LHCN-M2 (cell line): ENCODE measurements around the gene SYT7. TPM values are rescaled to one million over a fixed set of nuclear protein-coding genes. Genes with fewer than 3 reads are reported as not detected.

ENCODE experiments used
- DNase-seq: peaks from one replicate; pipeline ENCODE4 v3.0.0-alpha.2; 2012; ENCODE audit warnings: low read depth
- total RNA-seq: library from RNA; depleted of rRNA; stranded (reverse); fragments of >200 nt; gene quantifications from 2 replicates; pipeline ENCODE4 v1.2.3, GENCODE V29; 2014

SYT7 gene
- total RNA-seq, 1 experiment from 2014 or later, result 1.6 TPM

DNA sequence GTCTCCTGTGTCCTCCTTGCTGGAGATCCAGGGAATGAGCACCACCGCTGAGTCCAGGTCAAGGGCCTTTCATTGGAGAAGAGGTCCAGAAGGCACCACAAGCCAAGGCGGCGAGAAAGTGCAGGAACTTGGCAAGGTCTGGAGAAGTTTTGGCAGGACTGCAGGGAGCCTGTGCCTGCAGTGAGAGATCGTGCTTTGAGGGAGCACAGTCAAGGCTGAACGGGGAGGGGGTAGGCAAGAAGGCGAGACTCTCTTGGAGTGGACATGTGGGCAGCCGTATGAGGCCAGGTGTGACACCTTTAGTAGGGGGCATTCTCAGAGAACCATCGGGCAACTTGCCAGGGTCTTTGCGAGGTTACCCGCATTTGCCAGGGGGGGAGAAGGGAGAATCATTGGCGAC, 41.9 kb downstream of the SYT7 start:
- no peak for DNase-seq

DNA sequence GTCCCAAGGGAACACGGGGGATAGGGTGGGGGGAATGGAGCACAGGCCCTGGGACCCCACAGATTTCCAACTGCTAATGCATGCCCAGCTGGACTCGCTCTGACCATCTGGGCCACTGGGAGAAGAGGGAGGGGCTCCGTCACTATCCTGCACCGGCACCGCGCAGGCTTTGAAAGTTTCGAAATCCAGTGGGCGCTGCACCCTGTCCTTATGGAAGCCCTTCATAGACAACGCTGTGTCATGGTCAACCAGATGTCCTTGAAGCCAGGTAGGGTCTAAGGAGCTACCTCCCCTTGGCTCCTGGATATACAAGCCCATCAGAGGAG, 42.3 kb downstream of the SYT7 start:
- no peak for DNase-seq

DNA sequence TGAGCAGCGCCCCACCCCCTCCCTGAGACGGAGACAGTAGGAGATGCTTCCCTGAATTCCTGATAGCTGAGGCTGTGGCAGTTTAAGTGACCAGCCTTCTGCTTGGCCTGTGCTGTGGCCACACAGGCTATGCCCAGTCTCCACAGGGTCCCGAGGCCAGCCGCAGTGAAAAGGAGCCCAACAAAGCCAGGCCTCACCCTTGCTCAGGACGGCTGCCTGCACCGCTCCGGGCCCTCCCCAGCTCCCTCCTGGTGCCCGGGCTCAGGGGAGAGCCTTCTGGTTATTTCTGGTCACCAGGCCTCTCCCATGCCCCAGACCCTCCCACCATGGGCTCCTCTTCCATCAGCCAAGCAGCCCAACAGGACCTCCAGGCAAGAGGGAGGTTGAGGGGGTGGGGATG, 43.5 kb downstream of the SYT7 start:
- DNase-seq, result no peak

DNA sequence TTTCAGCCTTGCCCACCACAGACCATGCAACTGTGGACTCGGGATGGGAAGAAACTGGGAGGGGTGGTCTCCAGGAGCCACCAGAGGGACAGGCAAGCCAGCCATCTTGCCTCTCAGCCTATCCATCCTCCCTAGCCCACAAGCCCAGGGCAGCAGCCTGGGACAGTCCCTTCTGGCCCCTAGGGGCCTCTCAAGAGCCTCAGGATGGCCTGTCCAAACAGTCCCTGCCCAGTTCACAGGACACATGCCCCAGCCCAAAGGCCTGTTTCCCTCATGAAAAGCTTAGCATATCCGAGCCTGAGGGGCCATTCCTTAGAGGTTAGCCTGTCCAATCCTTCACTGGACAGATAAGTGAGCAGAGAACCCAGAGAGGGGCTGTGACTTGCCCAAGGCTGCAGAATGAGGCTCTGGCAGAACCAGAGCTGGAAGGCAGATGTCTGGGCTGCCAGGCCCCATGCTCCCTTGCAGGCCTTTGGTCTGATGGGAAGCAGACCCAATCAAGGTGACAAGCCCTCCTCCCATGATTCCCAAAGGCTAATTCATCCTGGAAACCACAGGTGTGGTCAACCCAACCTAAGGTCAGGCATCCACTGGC, 44.1 kb downstream of the SYT7 start:
- no peak for DNase-seq

DNA sequence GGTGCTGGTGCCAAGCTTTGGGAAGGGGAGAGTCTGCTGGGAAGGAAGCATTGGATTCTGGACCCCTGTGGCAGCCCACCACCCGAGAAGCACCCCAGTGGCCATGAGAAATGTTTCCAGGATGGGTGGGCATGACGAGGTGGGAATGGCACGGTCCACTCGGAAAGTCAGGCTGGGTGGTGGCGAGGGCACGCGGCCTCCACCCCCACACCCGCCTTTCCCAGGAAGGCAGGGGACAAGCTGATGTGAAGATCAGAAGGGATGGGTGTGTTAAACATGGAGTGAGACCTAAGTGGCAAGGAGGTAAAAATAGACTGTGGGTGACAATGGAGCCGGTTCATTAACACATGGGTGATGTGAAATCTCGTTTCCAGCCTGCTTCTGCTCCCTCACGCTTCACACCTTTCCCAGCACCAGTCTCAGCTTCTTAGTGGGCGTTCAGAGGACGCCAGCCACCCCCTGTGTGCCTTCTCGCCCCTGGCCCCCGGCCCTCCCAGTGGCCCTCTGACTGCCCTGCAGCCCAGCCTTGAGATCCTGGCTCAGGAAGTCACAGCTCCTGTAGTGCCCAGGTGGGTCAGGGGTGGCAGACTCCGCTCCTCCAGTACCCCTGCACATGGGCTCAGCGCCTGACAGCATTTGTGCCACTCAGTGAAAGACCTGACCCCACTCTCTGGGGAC, 44.7 kb downstream of the SYT7 start:
- DNase-seq, result no peak

DNA sequence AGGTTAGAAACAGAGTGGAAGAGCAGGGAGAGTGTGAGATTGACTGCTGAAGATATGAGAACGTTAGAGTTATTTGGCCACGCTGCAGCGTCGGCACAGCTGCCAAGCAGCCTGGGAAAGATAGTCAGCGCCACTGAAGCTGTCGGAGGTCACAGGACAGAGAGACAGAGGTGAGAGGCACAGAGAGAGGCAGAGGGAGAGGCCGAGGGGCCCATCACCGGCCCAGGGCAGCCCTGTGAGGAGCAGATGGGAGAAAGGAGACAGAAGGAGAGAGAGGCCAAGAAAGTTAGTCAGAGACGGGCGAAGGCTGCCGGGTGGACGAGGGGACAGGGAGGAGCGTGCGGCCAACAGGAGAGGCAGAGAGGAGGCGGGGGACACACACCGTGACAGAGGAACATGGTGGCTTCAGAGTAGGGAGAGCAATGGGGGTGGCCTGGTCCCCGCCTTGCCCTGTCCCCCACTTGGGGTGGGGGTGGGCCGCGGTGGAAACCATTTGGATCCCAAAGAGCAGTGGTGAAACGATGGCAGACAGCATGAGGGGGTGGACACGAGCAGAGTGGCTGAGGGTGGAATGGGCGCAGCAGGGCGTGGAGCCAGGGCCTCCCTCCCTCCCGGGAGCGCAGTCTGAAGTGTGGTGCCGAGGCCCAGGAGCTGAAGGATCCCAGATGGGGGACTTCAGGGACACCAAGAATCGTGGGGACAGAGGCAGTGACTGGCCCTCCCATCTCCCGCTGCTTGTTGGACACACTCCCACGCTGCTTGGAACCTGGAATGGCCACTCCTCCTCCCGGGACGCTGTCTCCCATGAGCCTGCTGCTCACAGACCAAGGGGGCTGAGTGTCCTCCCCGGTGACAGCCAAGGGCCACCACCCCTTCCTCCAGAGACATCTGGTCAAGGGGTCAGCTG, 45.7 kb downstream of the SYT7 start:
- no peak for DNase-seq

DNA sequence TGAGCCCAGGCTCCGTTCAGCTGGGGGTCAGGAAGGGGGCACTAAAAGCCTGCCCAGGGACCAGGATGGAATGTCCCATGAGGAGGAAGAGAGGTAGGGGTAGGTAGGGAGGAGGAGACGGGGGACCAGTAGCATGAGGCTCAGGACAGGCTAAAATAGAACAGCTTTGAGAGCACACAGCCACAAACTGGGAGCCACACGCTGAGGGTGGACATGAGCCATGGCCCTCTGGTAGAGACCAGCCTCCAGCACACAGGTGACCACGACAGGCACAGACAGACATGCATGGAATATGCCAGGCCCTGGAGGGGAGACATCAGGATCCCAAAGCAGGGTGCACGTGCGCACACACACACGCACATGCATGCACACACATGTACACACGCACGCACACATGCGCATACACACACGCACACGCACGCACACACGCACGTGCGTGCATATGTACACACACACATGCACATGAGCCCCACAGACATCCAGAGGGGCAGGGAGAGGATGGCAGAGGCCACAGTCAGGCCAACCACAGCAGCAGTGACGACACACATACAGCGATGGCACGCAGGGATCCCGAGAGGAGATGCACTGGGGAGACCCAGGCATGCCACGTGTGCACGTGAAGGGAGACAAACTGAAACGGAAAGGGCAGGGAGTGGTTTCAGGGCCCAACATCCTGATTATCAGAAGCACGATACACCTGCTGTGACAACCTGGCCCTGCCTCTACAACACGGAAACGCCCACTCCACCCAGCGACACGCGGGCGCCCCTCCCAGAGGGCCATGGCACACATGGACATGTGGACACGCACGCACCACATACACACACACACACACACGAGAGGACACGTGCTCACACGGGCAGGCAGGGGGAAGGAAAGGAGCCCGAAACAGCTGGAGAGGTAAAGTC, 46.6 kb downstream of the SYT7 start:
- no peak for DNase-seq

DNA sequence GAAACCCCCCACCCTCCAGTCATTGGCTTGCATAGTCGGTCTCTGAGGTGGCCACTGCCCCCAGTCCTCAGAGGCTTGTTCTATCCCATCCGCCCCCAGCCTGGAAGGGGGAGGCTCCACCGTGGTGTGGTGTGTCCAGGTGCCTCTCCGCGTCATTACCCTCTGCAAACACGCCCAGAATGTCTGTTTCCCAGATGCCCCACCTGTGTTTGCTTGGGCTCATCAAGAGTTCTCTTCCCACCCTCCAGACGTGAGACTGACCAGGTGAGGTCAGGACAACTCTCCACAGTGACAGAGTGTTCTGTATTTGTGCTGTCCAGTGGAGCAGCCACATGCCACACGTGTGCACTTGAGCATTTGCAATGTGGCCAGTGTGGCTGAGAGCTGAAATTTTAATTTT, 47.5 kb downstream of the SYT7 start:
- no peak for DNase-seq

DNA sequence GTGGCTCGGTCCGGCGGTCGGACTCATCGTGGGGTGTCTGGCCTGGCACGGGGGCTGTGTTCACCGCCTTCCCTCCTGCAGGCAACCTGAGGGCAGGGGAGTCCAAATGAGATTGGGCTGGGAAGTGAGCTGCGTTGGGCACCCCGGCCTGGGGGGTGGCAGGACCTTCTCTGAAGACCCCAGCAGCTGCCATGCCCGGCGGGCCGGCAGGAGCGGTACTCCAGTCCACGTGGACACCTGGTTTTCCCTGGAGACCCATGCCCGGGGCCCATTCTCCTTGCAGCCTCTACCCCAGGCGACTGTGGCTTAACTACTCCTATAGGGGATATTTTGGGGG, 47.9 kb downstream of the SYT7 start:
- DNase-seq, result no peak

DNA sequence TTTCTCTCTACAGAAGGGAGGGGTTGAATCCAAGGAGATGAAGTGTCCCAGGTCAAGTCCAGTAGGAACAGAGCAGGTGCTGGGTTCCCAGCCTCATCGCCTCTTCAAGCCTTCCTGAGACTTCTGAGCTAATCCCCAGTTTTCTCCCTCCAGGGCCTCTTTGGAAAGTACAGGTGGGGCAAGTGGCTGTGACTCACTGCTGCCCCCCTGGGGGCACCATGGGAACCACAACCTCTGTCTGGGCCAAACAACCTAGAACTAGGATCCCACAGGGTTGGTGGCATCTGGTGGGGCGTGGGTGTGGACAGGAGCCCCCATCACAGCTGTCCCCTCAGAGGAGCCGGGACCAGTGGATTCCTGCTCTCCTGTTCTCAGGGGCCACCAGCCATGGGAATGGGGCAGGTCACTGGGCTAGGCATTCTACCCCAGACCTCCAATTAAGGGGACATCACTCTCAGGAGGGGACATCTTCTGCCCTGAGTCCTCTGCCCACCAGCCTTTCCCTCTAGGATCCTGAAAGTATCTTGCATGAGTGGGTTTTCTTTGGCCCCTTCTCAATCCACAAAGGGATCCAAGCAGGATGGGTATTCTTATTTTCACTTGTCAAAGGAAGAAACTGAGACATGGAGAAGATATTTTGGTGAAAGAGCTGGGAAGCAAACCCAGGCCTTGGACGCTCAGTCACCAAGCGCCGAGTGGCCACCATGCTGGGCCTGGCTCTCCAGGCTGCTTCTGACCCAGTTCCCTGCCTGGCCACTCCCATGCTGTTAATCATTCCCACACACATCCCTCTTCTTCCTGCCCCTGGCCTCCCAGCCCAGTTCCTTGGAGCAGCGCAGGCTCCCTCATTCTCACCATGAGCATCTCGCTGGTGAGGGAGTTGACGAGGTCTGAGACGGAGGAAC, 48.5 kb downstream of the SYT7 start:
- no peak for DNase-seq

DNA sequence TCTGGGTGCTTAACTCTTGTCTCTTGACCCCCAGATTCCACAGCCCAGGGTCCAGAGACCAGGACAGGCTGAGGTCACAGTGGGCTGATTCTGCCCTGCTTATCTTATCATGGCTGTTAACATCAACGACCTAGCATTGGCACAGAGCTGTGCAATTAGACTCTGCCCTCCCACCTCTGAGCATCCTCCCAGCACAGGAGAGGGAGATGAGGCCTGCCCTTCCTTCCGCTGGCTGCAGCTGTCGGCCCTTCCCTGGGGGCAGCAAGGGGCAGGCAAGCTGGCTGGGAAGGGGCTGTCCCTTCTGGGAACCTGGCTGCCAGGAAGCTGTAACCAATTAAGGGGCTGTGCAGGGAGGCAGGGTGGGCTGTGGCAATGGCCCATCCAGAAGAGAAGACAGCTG, 49.8 kb downstream of the SYT7 start:
- DNase-seq, result no peak

DNA sequence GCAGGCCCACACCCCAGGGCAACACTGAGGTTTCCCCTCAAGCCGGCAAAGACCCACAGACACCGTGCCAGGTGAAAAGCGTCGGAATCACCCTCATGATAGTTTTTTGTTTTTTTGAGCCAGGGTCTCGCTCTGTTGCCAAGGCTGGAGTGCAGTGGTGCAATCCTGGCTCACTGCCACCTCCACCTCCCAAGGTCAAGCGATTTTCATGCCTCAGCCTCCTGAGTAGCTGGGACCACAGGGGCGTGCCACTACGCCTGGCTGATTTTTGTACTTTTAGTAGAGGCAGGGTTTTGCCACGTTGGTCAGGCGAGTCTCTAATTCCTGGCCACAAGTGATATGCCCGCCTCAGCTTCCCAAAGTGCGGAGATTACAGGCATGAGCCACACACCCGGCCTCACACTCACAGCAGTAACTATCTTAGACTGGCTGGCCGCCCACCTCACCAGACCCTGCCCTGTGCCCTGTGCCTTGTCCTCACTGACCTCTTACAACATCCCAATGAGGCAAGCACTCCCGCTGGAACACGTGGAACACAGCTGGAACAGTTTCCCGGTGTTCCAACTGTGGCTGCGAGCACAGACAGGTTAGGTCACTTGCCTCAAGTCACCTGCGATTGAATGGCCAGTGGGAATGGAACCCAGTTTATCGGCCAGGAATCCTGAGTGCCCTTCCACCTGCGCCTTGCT, 51.2 kb downstream of the SYT7 start:
- DNase-seq, result no peak

DNA sequence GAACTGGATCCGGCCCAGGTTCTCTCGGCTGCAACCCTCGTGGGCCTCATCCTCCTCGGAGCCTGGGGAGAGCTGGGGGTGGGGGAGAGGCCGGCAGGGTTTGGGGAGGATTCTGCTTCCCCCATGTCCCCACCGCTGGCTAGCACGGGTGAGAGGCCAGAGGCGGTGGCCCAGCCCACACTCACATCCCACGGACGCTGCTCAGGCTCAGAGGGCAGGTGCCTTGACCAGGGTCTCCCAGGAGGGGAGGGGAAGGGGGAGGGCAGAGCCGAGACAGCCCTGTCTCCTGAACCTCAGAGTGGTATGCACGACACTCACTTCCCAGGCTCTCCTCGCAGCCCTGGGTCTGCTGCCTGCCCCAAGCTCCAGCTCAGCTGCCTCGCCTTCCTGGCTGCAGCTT, 52.8 kb downstream of the SYT7 start:
- DNase-seq, result no peak

DNA sequence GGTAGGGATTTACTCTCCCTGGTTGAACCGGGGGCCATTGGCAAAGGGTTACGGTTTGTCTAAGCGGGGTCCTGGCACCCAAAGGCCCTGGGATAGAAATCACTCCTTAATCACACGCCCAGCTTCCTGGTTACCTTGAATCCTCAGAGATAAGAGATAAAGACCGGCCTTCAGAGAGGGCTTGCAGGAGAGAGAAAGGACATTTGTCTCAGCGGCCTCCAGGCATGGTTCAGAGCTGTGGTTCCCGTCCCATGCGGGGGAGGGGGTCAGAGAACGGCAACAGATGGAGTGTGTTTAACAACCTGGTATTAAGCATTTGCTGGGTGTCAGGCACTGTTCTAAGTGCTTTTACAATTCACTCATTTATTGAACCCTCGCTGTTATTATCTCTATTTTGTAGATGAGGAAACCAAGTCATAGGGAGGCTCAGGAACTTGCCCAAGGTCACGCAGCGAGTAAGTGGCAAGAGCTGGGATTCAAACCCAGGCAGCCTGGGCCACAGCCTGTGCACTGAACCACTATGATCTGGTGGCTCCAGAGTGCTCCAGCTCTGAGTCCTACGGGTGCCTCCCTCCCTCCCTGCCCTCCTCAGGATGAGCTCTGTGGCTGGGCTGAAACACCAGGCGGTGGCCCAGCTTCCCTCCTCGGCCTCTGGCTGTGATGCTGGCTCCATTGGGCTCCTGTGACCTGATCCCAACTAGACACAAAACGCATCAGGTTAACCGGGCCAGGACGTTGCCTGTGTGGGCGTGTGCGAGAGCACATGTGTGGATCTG, 53.7 kb downstream of the SYT7 start:
- no peak for DNase-seq

DNA sequence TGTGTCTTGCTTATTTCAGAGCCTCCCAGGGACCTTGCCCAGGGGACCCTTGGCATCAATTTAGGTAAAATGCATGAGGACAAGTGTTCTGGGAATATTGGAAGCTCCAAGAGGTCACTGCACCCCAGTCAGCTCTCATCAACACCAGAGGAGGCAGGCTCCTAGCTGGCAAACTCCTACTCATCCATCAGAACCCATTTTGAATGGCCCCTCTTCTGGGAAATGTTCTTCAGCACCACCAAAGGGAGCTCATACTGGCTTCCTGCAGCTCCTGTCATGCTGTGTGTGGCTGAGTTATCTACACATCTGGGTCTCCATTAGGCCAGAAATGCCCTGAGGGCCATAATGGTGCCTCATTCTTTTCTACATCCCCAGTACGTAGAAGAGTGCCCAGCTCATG, 54.6 kb downstream of the SYT7 start:
- no peak for DNase-seq

DNA sequence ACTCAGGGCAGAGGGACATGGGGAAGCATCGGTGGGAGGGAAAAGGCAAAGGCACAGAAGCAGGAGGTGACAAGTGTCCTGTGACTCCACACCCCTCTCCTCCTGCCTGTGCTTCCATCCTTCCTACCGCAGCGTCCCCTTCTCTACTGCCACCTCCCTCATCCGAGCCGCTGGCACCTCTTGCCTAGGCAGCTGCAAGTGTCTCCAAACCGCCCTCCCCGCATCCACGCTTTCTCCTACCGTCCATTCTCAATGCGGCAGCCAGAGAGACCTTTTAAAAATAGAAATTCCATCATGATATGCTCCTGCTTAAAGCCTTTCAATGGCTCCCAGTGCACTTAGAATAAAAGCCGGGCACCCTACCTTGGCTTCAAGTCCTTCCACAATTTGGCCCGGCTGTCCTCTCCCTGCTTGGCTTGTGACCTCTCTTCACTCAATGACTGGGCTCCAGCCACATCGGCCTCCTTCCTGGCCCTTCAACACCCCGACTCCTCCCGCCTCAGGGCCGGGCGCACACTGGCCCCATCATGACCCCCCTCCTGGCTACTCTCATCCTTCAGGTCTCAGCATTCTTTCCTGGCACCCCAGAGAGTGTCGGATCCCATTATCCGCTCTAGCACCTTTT, 55.8 kb downstream of the SYT7 start:
- DNase-seq, result no peak

DNA sequence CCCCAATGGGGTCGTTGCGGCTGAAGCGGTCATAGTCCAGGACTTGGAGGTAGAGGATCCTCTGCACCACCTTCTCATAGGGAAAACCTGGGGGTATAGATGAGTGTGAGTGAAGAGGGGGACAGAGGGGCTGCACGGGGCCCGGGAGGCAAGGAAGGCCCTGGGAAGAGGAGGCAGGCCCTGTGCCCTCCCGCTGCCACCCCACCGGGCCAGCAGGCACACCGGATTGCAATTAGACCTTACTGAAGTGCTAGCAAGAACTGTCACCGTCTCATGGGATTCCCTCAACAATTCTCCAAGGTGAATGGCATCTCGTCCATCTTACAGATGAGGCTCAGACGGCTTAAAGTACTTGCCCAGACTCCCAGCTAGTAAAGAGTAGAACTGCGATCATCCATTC, 56.4 kb downstream of the SYT7 start:
- DNase-seq, result no peak

DNA sequence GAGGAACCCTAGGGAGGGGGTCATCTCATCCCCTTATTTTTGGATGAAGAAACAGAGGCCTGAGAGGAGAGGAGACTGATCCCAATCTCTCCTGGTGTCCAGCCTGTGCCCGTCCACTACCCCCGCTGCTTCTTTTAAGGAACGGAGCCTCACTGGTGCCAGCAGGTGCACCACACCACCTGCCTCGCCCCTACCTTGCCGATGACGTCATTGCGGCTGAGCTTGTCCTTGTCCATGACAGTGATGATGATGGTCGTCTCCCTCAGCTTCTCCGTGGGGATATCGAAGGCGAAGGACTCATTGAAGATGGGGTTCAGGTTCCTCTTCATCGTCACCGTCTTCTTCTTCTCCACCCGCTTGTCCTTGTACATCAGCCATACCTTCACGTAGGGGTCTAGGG, 58.0 kb downstream of the SYT7 start:
- no peak for DNase-seq
